HG02870 (cell line): ENCODE results near the gene PDSS2.
"Not testable (repeated sequence)": the region's sequence is repeated elsewhere in the genome, so short reads cannot be mapped to it uniquely, and the experiment has no call there.

Experiments
- ATAC-seq: cut with Tn5 transposase; IDR thresholded peaks from one replicate; pipeline ENCODE4 v1.9.1; 2021; ENCODE audit warnings: mild to moderate bottlenecking, moderate library complexity; ENCODE audit not compliant: unreplicated experiment

Gene PDSS2

GRCh38 chr6:107128175-107128574 is 331.2 kb downstream of the PDSS2 start:
- ATAC-seq: no peak

GRCh38 chr6:107125771-107126170 is 333.6 kb downstream of the PDSS2 start:
- ATAC-seq: no peak

GRCh38 chr6:107124934-107125348 is 334.4 kb downstream of the PDSS2 start:
- peak; percentile 67 for ATAC-seq

GRCh38 chr6:107123501-107123900 is 335.9 kb downstream of the PDSS2 start:
- no peak for ATAC-seq

GRCh38 chr6:107122748-107123147 is 336.6 kb downstream of the PDSS2 start:
- no peak for ATAC-seq

GRCh38 chr6:107121964-107122495 is 337.3 kb downstream of the PDSS2 start:
- ATAC-seq: no peak

- ATAC-seq: no peak
Observed at GRCh38 chr6:107121266-107121665, 338.1 kb downstream of the PDSS2 start.

- ATAC-seq: no peak
Observed at GRCh38 chr6:107120404-107120803, 339.0 kb downstream of the PDSS2 start.

- ATAC-seq: no peak
Observed at GRCh38 chr6:107118976-107119375, 340.4 kb downstream of the PDSS2 start.

GRCh38 chr6:107118540-107118939 is 340.8 kb downstream of the PDSS2 start:
- not testable (repeated sequence) for ATAC-seq

- no peak for ATAC-seq
Observed at GRCh38 chr6:107116931-107117330, 342.4 kb downstream of the PDSS2 start.

GRCh38 chr6:107116328-107116892 is 343.0 kb downstream of the PDSS2 start:
- ATAC-seq: no peak

GRCh38 chr6:107115695-107116327 is 343.6 kb downstream of the PDSS2 start:
- peak; percentile 22 for ATAC-seq

- ATAC-seq: peak; percentile 27
Observed at GRCh38 chr6:107114926-107115694, 344.3 kb downstream of the PDSS2 start, which contains the start of gene BEND3. Gene BEND3 (minus strand): TSS chr6:107115515. CDS start chr6:107099285, 16,230 bp downstream.

GRCh38 chr6:107114213-107114925 is 345.0 kb downstream of the PDSS2 start:
- ATAC-seq: peak; percentile 54

GRCh38 chr6:107110200-107110599 is 349.2 kb downstream of the PDSS2 start:
- no peak for ATAC-seq

GRCh38 chr6:107108201-107108890 is 351.0 kb downstream of the PDSS2 start:
- no peak for ATAC-seq

- ATAC-seq: no peak
Observed at GRCh38 chr6:107107791-107108190, 351.6 kb downstream of the PDSS2 start.

GRCh38 chr6:107106165-107106564 is 353.2 kb downstream of the PDSS2 start:
- ATAC-seq: no peak

- no peak for ATAC-seq
Observed at GRCh38 chr6:107105511-107106116, 353.8 kb downstream of the PDSS2 start.
